GM21717 (cell line): ENCODE results near the gene SLX4.

Experiments
- ATAC-seq: cut with Tn5 transposase; IDR thresholded peaks from one replicate; pipeline ENCODE4 v1.9.1; 2021; ENCODE audit warnings: mild to moderate bottlenecking, moderate library complexity; ENCODE audit not compliant: unreplicated experiment

Gene SLX4

DNA sequence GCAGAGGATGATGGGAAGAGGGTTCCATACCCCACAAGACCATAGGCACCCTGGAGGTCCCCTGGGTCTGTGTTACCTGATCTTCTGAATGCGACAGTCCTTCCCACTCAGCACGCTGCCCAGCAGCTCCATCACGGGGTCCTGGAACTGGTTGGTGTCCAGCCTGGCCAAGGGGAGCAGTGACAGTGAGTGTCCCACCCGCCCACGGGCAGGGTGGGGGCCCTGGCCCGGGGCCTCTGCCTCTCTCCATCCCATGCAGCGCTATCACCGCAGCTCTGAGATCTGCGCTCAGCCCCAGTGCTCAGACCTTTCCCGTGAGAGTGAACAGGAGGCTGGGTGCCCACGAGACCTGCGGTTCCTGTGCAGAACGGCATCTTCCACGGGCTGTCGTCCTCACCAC lies 49.8 kb downstream of the SLX4 start:
- no peak for ATAC-seq

GRCh38 chr16:3554351-3554928 lies 57.0 kb downstream of the SLX4 start:
- ATAC-seq = no peak

- no peak for ATAC-seq
Measured at GRCh38 chr16:3553138-3553923, 58.1 kb downstream of the SLX4 start.

DNA sequence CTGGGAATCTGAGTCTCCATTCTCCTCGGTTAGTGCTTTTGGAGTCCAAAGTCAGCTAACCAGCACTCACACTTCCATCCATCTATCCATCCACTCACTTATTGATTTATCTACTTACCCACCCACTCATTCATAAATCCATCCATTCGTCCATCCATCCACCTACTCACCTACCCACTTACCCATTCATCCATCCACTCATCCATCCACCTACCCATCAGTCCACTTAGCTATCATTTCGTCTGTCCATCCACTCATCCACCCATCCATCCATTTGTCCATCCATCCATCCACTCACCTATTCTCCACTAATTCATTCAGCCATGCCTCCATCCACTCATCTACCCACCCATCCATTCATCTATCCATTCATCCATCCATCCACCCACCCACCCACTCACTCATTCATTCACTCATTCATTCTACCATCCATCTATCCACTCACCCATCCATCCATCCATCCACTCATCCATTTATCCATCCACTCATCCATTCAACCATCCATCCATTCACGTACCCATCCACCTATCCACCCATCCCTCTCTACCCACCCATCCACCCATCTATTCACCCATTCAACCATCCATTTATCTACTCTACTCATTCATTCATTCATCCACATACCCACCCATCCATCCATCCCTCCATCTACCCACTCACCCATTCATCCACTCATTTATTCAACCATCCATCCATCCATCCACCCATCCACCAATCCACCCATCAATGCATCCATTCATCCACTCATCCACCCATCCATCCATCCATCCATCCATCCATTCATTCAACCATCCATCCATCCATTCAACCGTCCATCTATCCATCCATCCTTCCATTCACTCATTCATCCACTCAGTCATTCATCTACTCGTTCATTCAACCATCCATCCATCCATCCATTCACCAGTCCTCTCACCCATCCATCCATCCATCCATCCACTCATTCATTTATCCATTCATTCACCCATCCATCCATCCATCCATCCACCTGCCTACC lies 60.3 kb downstream of the SLX4 start:
- no peak for ATAC-seq

- no peak for ATAC-seq
Measured at GRCh38 chr16:3549906-3550305, 61.5 kb downstream of the SLX4 start.

- ATAC-seq = no peak
Measured at GRCh38 chr16:3548859-3549258, 62.5 kb downstream of the SLX4 start.

DNA sequence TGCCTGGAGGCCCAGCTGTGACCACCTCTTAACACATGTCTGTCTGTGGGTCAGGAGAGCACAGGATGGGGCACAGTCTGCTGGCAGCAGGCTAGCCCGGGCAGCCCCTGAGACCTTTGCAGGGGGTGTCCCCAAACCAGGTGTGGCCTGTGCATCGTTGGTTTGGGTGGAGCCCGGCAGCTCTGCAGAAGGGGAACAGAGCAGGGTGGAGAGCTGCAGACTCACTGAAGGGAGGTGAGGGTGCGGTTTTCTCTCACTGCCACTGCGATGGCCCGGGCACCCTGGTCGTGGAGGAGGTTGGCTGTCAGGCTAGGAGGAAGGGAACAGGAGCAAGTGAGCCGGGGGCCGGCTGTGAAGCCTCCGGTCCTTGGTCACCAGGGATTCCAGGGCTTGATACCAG lies 63.0 kb downstream of the SLX4 start:
- ATAC-seq = no peak

DNA sequence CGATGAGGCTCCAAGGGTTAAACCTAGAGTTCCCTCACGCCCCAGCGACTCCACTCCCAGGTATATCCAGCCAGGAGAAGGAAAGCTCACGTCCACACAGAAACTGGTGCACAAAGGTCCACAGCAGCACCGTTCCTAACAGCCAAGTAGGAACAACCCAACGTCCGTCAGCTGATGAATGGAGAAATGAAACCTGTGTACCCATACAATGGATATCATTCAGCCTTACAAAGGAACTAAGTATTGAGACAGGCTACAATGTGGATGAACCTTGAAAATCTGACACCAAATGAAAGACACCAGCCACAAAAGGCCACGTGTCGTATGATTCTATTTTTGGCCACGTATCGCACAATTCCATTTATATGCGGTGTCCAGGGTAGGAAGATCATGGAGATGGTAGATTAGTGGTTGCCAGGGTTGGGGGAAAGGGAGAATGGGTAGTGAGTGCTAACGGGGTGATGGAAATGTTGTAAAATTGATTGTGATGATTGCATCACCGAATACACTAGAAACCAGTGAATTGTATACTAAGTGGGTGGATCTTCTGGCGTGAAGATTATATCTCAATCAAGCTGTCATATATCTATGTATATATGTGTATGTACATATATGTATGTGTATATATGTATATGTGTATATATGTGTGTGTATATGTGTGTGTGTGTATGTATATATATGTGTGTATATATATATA lies 64.3 kb downstream of the SLX4 start:
- no peak for ATAC-seq

DNA sequence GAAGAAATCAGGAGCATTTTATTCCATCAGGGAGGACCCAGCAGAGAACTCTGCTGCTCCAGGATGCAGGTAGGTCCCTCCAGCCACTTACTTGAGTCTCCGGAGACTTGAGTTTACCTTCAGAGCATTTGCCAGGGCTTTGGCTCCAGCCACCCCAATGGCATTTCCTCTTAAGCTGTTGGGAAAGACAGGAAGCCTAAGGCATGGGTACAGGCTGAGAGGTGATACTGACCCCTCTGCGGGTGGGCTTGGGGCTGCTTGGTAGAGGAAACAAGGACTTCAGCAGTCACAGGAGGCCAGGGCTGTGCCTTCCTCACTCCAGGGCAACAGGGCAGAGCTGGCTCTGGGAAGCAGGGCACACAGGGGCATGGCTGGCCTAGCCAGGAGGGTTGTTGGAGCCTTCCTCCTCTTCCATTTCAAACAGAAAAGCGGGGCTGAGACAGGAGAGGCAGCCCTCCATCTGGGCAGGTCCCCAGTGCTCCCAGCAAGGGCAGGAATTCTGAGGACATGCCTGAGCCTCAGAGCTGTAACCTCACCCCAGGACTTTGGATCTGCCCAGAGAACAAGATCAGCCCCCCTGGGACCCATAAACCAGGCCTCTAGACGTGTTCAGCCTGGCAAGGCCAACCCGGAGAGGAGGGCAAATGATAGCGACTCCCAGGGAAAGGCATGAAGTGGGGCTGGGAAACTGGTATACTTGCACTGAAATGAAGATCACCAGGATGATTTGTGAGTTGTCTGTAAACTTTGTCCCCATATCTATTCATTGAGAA lies 68.6 kb downstream of the SLX4 start:
- no peak for ATAC-seq

- ATAC-seq = no peak
Measured at GRCh38 chr16:3541527-3542155, 69.8 kb downstream of the SLX4 start.

- ATAC-seq = no peak
Measured at GRCh38 chr16:3538222-3538621, 73.2 kb downstream of the SLX4 start.

GRCh38 chr16:3536851-3537250 lies 74.6 kb downstream of the SLX4 start:
- no peak for ATAC-seq

DNA sequence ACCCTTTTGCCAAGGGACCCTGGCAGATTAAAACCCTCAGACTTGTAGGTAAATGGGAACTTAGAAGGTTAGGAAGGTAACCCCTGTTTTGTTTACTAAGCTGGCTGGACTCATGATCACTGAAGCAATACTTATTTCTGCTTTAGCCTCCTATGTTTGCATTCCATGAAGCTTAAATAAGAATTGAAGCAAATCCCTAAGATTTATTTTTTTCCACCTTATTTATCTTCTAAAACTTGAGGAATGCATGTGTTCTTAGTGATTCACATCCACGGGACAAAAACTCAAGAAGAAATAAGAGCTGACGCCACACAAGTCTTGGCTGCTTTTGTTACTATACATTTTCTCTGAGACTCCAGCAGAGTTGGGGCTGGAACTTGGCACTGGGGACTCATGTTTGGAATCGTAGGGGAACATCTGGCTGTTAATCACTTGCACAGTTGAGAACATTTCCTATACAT lies 75.1 kb downstream of the SLX4 start:
- ATAC-seq = no peak

DNA sequence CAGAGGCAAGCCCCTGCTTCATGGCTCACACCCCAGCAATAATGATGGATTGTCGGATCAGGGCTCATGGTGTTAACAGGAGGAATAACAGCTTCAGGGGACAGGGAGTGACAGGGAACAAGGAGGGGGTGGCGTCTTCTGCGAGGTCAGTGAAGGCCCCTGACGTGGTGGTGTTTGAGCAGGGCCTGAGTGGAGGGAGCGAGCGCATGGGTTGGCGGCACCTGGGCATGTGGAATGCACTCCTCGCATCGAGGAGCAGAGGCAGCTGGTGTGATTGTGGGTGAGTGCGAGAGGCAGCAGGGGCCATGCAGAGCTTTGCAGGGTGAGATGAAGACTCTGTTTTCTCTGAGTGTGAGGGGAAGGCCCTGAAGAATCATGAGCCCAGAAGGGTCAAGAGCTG lies 77.3 kb downstream of the SLX4 start:
- no peak for ATAC-seq

GRCh38 chr16:3532741-3533140 lies 78.7 kb downstream of the SLX4 start:
- ATAC-seq = no peak
